C4-2B (cell line): Measurements from ENCODE around the gene ALKBH7.
"Not testable (repeated sequence)": the region's sequence is repeated elsewhere in the genome, so short reads cannot be mapped to it uniquely, and the experiment has no call there.

Experiments
- CTCF ChIP-seq: fragments of 450-650 bp; conservative IDR thresholded peaks from 2 replicates; pipeline ENCODE4 v1.5.1; 2017; ENCODE audit warnings: mild to moderate bottlenecking
- ZFX ChIP-seq: fragments of 450-650 bp; IDR thresholded peaks from 2 replicates; pipeline ENCODE4 v1.6.1; 2017

GRCh38 chr19:6355321-6356040 is 17.1 kb upstream of the ALKBH7 start:
- TF ChIP-seq CTCF, ZFX: not testable (repeated sequence)
